RPMI7951 (cell line): Measurements from ENCODE around the gene DEXI. TPM values are rescaled to one million over a fixed set of nuclear protein-coding genes. Genes with fewer than 3 reads are reported as not detected.

Experiments used
- DNase-seq: peaks from one replicate; pipeline ENCODE4 v3.0.0-alpha.2; 2012; ENCODE audit warnings: low read depth
- total RNA-seq: library from RNA; depleted of rRNA; stranded (reverse); fragments of >200 nt; shearing (Covaris generic); gene quantifications from 2 replicates; pipeline ENCODE4 v1.2.3, GENCODE V29; 2014; rRNA removed

DEXI gene
- 39.4 and 44.8 TPM in 2 replicates for total RNA-seq

DNA sequence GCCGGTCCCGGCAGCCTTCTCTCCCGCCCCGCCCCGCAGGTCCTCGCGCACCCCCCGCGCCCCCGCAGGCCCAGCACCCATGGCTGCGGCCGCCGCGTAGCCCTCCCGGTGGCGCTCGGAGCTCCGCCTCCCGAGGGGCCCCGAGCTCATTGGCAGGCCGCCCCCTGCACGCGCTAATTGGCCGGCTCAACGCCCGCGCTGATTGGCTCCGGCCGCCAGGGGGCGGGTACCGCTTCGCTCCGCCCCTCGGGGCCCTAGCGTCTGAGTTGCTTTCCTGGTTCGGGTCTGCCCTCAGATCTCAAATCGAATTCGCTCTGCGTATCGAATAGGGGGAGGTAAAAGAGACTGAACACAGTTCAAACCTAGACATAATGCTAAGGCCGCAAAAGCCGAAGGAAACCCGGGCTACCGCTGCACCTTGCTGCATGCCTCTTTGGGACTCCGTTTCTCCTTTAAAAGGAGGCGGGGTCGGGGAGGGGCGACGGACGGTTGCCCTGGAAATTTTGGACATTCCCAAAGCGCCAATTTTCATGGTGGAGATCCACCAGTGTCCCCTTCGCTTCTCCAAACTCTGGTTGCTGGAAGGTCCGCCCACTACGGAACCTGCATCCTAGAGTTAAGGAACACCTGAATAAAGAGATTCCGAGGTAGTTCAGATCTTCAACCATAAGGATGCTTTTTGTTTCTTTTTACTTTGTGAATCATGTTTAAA lies at the start of gene DEXI:
TSS of gene DEXI (minus strand) at position 117 of the 712 bp plus-strand sequence. CDS start 463 bp downstream, outside the sequence.
- peak; percentile 85 for DNase-seq

DNA sequence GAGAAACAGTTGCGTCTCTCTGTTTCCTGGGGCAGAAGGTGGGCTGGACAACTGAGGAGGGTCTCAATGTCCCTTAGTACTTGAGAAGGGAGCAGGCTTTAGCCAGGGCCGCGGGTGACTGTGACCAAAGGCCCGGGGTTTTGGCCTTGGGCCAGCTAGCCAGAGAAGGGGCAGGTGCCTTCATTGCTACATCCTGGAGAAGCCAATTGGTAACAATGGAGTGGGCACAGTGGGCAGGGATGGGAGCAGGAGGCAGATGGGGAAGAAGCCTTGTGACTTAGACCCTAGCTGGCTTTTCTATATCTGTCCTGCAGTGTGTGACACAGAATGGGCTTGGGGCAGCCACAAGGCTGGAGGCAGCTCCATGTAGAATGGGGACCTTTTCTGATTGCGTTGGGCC lies 48.1 kb upstream of the DEXI start:
- DNase-seq = no peak

DNA sequence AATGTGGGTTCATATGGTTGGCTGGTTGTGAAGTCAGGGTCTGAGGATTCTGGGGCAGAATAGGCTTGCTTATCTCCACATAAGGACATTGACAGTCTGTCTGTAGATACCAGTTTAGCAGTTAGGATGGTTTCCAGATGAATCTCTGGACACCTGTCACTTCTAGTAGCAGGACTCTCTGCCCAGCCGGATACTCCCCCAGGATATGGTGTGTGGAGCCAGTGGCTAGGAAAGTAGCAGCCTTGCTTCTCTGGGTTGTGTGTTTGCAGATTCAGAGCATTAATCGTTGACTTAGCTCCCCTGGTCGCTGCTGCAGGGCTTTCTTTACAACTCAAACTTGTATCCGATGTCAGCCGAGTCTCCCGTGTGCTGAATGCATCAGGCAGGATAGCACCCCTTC lies 47.3 kb upstream of the DEXI start:
- no peak for DNase-seq

DNA sequence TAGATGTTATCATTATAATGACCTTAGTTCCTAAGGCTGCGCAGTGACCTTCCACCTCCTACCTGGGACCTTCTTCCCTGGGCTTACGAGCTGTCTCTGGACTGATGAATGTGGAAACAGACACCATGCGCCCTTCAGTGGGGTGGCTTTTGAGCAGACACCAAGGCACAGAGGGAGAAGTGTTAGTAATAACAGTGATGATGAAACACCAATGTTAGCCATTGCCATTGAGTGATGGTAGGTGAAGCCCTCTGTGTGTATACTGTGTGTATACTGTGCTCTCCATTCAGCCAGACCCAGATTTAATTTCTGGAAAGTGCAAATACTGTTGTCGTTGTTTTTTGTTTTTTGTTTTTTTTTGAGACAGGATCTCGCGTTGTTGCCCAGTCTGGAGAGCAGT lies 46.6 kb upstream of the DEXI start:
- no peak for DNase-seq

DNA sequence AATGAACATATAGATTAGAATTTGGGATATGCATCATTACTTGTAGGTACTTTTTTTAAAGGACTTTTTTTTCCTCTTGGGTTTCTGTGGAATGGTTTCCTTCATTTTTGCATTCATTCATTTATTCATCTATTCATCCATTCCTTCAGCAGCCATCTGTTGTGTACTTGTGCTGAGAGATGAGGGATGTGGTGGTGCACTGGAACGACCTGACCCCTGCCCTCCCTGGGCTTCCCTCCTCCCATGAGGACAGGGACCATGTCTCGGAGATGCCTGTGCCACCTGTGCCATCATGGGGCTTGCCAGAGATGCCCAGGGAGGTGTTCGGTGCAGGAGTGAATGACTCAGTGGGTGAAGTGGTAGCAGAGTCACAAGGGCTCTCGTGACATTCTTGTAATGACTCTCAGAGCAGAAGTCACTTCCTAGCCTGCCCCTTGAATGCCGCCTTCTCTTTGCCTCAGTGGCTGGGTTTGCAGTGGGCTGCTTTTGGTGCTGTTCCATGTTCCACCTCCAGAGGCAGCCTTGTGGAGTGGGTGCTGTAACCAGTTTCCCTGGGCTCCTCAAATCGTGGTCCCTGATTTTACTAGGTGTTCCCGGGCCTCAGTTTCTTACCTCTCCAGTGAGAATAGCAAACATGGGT lies 46.0 kb upstream of the DEXI start:
- no peak for DNase-seq

DNA sequence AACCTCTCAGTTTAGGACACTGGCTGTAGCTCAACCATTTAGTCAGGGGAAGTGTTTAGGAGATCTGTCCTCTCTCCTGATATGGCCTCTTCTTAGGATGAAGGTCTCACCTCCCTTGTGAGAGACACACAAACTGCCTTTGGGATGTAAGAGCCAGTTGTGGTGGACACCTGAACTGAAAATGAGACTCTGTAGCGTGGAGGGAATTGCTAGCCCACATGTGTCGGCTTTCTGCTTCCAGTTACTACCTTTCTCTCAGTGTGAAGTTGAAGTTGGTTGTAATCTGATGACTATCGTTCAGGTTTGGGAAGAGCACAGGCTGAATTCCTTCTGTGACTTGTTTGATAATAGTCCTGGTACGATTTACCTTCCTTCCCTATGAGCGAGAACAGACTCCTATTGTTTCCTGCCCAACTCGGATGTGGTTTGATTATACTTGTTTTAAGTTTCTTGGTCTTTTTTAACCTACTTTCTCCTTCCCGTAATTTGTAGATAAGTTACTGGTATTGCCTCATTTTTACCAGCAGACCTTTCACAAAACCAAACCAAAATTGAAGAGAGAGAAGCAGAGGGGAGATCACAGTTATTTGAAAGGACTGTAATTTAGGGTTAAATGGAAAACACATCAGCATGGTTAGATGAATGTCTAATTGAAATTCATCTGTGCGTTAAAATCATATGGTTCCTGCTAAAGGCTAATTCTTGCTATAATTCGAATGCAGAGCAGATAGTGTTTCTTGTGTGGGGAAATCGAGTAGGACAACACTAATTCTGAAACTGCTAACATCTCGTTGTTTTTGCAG lies 45.3 kb upstream of the DEXI start:
- DNase-seq = no peak

DNA sequence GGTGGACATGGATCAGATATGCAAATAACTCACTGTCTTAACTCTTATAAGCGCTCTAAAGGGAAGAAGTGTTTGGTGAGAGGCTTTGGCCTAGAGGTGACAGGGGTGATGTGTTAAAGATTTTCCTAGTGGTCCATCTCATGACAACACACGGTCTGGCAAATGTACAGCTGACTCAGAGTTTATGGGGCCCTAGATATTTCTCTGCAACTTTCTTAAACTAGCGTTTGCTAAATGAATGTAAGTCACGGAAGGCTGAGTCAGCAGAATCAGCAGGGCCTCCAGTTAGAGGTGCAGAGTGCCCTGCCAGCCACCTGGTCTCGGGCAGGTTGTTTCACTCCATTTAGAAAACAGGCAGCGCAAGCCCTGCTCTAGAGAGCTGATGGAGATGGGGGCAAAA lies 42.2 kb upstream of the DEXI start:
- peak; percentile 88 for DNase-seq

DNA sequence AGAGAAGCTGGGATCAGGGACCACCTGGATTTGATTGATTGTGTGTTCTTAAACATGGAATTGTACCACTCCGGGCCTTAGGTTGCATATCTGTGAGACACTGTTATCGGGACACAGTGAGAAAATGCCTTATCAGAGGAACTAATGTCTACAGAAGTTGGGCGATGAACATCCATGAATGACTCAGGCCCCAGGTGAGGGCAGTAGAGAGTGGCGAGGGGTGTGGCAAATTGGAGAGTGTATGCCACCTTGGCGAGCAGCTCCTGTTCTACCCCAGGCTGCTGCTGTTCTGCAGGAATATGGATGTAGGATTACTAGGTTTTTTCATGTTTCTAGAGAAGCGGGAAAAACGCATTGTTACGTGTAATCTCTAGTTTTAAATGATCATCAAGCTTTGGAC lies 40.9 kb upstream of the DEXI start:
- DNase-seq = no peak

DNA sequence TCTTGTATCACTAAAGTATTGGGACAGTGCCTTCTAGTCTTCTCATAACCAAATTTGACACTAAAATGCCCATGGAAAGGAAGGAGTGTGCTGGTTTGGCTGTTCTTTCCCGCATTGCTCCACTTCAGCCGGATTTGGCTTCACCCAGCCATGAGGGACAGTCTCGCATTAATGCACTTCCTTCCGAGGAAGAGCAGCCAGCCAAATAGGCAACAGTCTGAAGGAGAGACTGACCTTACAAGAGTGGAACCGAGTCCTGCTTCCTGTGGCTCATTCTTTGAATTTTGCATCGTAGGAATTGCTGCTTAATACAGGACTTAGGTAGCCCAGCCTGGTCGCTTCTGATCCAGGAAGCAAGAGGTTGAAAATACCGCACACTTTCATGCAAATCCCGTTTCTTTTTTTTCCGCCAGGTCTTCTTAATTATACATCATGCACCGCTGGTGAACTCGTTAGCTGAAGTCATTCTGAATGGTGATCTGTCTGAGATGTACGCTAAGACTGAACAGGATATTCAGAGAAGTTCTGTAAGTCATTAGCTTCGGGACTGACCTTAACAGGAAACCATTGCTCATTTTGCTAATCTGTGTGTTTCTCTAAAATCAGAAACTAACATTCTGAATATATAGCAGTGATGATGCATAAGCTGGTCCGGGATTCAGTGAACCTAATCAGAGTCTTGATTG lies 40.3 kb upstream of the DEXI start:
- no peak for DNase-seq

DNA sequence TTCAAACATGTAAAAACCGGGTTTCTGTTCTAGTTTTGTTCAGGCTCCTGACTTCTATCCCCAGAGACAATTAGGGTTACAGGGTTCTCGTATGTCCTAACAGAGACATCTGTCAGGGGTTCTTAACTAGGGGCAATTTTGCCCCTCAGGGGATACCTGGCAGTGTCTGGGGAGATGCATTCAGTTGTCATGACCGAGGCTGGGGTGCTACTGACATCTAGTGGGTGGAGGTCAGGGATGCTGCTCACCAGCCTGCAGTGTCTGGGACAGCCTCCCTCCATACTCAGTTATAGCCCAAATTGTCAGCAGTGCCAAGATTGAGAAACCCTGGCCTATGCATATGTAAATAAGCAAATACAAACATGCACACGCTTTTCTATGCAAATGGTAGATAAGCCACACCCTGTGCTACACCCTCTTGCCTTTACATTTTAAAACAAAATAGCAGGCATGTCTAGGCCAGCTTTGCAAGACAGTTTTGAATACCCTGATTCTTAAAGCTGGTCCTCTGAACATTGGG lies 39.5 kb upstream of the DEXI start:
- no peak for DNase-seq

DNA sequence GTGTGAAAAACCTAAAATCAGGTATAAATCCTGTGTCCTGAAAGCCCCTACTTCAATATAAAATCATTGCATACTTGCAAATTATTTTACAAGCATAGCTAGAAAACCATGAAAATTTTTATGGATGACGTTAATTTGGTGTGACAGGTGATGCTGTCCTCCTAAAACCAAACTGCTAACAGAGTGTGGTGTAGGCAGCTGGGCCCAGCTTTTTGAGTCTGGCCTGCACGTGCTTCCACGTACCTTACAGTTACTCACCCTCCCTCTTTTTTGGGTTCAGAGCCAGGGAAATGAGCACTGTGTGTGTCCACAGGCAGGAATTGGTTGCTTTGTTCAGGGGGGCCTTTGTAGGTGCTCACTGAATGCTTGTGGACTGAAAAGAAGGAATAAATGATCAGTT lies 38.5 kb upstream of the DEXI start:
- DNase-seq = no peak

DNA sequence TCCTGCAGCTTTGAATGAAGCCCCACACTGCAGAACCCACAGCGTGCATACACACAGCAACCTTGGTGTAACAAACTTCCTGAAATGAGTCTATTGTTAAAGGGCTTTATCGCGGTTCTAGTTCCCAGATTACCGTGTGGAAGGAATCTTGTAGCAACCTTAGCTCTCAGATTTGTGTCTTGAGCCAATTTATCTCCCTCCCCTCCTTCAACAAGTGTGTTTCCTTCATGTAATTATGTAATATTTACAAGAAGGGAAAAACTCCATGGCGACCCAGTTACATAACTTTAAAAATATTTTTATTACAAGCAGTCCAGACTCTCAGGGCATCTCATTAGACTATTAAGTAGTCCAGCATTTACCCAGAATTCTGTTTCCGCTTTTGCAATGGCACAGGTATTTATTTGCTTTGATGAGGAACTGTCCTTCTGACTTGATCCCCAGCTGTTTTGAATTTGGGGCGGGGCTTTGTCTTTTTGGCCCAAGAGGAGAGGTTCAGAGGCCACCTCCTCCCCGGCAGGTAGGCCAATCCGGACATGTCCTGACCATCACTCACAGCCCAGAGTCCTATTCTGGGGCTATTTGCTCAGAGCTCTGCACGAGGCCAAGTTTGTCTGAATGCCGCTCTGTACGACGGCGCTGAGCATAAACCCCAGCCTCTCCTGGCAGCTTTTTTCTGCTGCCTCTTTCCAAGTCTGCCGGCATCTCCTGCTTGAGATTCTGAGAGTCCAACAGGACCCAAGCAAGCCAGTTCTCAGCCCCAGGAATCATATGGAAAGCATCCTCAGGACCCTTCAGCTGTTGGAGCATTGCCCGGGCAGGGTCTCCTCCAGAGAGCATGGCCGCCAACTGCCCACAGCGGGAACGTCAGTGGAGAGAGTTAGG lies 37.7 kb upstream of the DEXI start:
- DNase-seq = no peak

DNA sequence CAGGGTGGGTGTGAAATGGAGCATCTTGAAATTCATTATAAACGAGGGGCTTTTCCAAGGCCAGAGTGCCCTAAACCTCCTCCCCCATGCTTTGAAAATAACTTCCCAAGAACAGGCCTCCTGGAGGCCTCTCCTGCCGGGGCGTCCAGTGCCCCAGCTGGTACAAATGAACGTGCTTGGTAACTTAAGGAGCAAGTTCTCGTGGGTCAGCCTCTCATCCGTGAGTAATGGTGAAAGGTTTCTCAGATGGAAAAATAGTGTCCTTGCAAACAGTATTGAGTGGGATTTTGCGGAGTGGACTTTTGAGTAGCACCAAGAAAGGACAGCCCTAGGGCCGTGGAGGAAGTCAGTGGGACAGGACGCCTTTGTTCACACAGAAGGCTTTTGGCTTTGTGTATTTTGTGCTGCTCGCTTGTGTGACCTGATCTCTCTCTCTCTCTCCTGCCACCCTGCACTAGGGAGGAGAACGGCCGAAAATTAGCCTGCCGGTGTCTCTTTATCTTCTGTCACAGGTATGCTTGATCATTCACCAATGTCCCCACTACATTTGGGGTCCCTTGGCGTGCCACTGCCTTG lies 36.7 kb upstream of the DEXI start:
- DNase-seq = no peak

DNA sequence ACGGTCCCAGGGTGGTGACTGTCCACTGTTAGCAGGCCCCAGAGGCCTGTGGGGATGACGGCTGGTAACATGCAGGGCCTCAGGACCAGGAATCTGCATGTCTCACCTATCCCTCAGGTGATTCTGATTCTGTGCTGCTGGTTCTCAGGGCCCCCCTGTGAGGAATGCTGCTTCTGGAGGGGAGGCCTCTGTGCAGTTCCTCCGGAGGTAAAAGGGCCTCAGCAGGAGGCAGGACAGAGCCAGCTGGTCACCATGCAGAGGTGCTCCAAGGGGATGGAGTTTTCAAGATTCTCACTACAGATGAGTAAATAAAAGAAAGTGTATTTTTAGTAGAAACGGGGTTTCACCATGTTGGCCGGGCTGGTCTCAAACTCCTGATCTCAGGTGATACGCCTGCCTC lies 35.9 kb upstream of the DEXI start:
- DNase-seq = no peak

DNA sequence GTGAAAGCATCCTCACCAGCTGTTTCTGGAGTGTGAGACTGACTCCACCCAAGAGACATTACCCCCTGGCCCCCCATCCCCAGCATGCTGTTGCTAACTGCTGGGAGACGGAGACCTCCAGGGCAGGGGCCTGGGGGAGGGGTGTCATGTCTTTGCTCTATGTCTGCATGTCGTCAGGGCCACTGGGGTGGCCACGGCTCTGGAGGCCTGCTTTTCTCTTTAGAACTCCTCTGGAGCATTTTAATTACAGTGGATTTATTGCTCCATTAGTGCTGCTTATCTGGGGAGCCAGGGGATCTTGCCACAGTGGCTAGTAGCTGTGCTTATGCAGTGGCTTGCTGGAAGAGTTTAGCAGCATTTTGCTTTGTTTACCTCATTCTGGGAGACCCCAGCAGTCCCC lies 34.4 kb upstream of the DEXI start:
- DNase-seq = no peak

DNA sequence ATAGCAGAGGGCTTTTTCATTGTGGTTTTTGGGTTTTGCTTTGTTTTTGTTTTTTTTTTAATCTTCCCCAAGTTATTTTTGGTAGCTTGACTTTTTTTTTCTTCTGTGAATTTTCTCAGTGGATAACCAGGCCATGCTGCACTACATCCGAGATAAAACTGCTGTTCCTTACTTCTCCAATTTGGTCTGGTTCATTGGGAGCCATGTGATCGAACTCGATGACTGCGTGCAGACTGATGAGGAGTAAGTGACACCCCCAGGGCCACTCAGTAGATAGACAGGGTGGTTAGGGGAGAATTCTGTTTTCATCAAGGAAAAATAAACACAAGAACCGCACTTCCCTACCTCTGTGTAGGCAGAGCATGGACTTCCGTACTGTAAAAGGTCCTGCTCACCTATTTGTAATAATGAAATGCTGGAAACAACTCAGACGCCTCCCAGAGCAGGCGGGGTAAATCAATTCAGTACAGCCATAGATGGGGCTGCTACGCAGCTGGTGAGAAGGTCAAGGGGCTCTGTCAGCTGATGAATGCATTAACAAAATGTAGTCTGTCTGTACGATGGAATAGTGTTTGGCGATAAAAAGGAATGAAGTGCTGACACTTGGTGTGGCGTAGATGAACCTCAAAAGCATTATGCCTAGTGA lies 30.7 kb upstream of the DEXI start:
- no peak for DNase-seq

DNA sequence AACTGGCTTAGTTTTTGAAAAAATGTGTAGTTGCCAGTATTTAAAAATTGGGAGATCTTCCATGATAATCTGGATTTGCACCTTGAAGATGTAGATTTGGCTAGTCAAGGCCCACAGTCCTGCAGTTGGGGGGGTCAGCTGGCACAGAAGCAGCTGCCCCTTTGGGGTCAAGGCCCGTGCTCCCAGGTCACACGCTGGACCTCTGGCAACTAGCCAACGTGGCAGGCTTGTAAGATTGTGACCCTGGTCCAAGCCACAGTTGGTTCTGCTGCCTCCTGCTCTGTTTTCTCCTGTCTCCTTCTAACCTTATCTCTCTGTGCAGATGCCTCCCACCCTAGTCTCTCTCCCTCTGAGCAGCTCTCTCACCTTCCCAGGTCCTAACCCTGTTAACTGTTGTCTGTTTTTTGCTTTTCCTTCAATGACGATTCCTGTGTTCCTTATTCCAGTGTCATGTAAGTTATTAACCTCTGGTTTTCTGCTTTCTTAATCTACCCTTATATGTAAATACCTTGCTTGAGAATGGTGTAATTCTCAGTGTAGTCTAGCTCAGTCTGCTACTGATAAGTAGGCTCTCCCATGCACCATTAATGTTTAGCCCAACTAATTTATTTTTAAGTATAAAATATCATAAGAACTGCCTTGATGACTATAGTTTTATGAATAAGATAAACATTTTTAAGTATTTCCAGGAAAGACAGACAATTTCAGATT lies 30.0 kb upstream of the DEXI start:
- no peak for DNase-seq

DNA sequence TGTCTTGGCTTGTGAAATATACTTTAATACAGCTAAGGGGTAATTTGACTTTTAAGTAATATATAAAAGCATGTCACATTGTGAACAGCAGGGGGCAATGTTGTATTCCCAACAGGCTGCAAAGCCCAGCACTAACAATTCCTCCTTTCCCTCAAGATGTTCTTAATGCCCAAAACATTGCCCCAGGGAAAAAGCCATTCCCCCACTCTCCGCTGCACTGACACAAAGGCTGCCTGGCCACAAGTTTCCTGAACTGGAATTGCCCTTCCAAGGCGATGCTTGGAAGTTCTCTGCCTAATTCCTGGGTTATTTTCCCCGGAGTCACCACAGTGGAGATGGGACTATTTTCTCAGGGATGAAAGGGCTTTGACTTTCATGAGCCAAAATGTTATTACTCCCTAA lies 29.3 kb upstream of the DEXI start:
- peak; percentile 96 for DNase-seq

DNA sequence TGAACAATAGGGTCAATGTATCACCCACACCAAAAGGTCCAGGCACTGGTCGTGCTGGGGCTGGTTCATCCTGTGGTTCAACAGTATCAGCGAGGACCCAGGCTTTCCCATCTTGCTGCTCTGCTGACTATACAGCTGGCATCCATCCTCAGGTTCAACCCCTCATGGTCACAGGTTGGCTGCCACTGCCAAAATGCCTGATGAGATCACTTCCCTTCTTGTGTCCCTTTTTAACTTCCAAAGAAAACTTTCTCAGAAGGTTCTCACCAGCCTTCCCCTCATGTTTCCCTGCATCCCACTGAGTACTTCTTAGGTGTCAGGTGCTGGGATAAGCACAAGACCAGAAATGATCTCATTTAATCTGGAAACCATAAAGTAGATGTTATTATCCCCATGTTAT lies 27.8 kb upstream of the DEXI start:
- DNase-seq = no peak
